Measurements from ENCODE around the gene EIF5. TPM values are rescaled to one million over a fixed set of nuclear protein-coding genes. Genes with fewer than 3 reads are reported as not detected.

EIF5 gene
- total and polyA plus RNA-seq, 2 of the 8 experiments (the other 6 are each of a cell fraction or from before 2014, with no cell fraction given): 179 to 323 TPM

GRCh38 chr14:103313704-103314103, 20.3 kb upstream of the EIF5 start:
- Histone ChIP-seq H3K27ac (ENCODE audit: low read depth, low read length) (no peak overlapping the region), H2AK5ac (ENCODE audit: low read depth, low read length) (no peak overlapping the region), H3K4me3 (ENCODE audit: extremely low read depth in 1 of 4, insufficient read depth in 2 of 4, low read depth in 3 of 4, low read length in 4 of 4) (no peak overlapping the region), H3K79me2 (ENCODE audit: control insufficient read depth in 1 of 2, insufficient read depth in 2 of 2, low read length in 2 of 2) (no peaks in the 10 kb centered on the region), H4K5ac (ENCODE audit: insufficient read length, low read depth, low read length) (no peak overlapping the region), H2BK15ac (ENCODE audit: low read length) (no peak overlapping the region), H3K4me1 (replicated peaks in 1 of 4; ENCODE audit: control insufficient read depth in 3 of 4, insufficient read depth in 4 of 4, low read length in 3 of 4) (peaks cover 0 to 17% (median 8%) of the 10 kb centered on the region in 4 experiments; a peak in 6 of 7 replicates), H2BK120ac (replicated peaks; ENCODE audit: low read depth, low read length) (no peak overlapping the region), H3K36me3 (ENCODE audit: control insufficient read depth in 2 of 4, insufficient read depth in 4 of 4, low read length in 3 of 4) (no peaks in the 10 kb centered on the region), H3K9ac (replicated peaks in 1 of 4; ENCODE audit: extremely low read depth in 1 of 4, low read depth in 3 of 4, low read length in 3 of 4) (no peak overlapping the region), H3K27me3 (replicated peaks in 1 of 4; ENCODE audit: control insufficient read depth in 3 of 4, extremely low read depth in 1 of 4, insufficient read depth in 3 of 4, low read length in 3 of 4) (no peaks in the 10 kb centered on the region), H2BK20ac (ENCODE audit: low read length) (no peak overlapping the region), H4K8ac (ENCODE audit: extremely low read depth, insufficient read depth, low read length) (no peak overlapping the region), H2BK12ac (ENCODE audit: low read depth, low read length) (no peak overlapping the region), H3K9me3 (ENCODE audit: insufficient read depth in 2 of 2, low read depth in 1 of 2, low read length in 1 of 2) (no peaks in the 10 kb centered on the region), H3K23ac (ENCODE audit: insufficient read length) (no peak overlapping the region), H3K23me2 (ENCODE audit: low read depth, low read length) (no peaks in the 10 kb centered on the region), H3K14ac (ENCODE audit: insufficient read length) (no peak overlapping the region), H4K91ac (replicated peaks; ENCODE audit: insufficient read length, low read length) (no peak overlapping the region), H2BK5ac (ENCODE audit: low read depth, low read length) (no peak overlapping the region), H4K20me1 (replicated peaks in 1 of 2; ENCODE audit: control insufficient read depth in 1 of 2, insufficient read depth in 2 of 2, low read length in 2 of 2) (no peaks in the 10 kb centered on the region), H2AFZ (ENCODE audit: low read length) (no peak overlapping the region), H3K4ac (replicated peaks; ENCODE audit: insufficient read length, low read depth, low read length) (no peak overlapping the region), H3K18ac (ENCODE audit: extremely low read depth, low read length) (no peak overlapping the region), H3K79me1 (ENCODE audit: low read depth, low read length) (no peaks in the 10 kb centered on the region), H3K56ac (replicated peaks; ENCODE audit: insufficient read length, low read depth, low read length) (no peak overlapping the region), H3K4me2 (ENCODE audit: insufficient read depth in 1 of 2, low read depth in 2 of 2, low read length in 2 of 2) (no peak overlapping the region)
- CTCF ChIA-PET (ENCODE audit: partially characterized antibody): interaction anchor here (1.0 to 1.2 kb wide), 2 partner anchors 15 to 22 kb away, joined by 3 to 4 read pairs; no protein-coding TSS in a partner anchor
- 78% methylated on average over 8 of the region's 8 CpGs; no CpG with 5 or more reads in 1 of the 2 experiments for WGBS, 2 experiments (ENCODE audit: extremely low coverage in 1 of 2, insufficient coverage in 1 of 2, insufficient read length in 1 of 2, insufficient replicate concordance in 2 of 2, low coverage in 1 of 2, low lambda C conversion rate in 2 of 2, missing lambda C conversion rate in 1 of 2)
- FAIRE-seq: no peak
- DNase-seq (ENCODE audit: low read depth in 1 of 2, low spot score in 2 of 2): no peak
- POLR2A ChIA-PET (ENCODE audit: partially characterized antibody): interaction anchor here (1.3 to 6.0 kb wide), 3 partner anchors 16 to 27 kb away, joined by 3 to 37 read pairs (median 3); partner anchors contain the start of gene EIF5
- no peak for TF ChIP-seq USF2 (IDR thresholded peaks at IDR 0.05; ENCODE audit: low read length)
- TF ChIP-seq SAP30 (IDR thresholded peaks at IDR 0.05; ENCODE audit: insufficient read depth, insufficient replicate concordance, low read length): no peak
- TF ChIP-seq SP2 (IDR thresholded peaks at IDR 0.05; ENCODE audit: low read length): no peak
- no peak for TF ChIP-seq NANOG (IDR thresholded peaks at IDR 0.05; ENCODE audit: insufficient read depth, low read depth, low read length, poor library complexity, severe bottlenecking)
- TF ChIP-seq EGR1 (IDR thresholded peaks at IDR 0.05; ENCODE audit: borderline replicate concordance, low read depth, low read length): no peak
- TF ChIP-seq POLR2AphosphoS5 (IDR thresholded peaks at IDR 0.05; ENCODE audit: low read depth, low read length): no peak
- no peak for TF ChIP-seq SRF (IDR thresholded peaks at IDR 0.05; ENCODE audit: low read depth, low read length)
- TF ChIP-seq CHD1 (IDR thresholded peaks at IDR 0.05; ENCODE audit: low read depth, low read length): no peak
- TF ChIP-seq JUND (IDR thresholded peaks at IDR 0.05; ENCODE audit: low read length): no peak
- TF ChIP-seq CEBPB (IDR thresholded peaks at IDR 0.05; ENCODE audit: low read depth, low read length): no peak
- no peak for TF ChIP-seq TEAD4 (IDR thresholded peaks at IDR 0.05; ENCODE audit: low read depth, low read length)
- no peak for TF ChIP-seq TCF12 (IDR thresholded peaks at IDR 0.05; ENCODE audit: low read depth, low read length)
